ENCODE results near the gene MEG3. TPM values are rescaled to one million over a fixed set of nuclear protein-coding genes. Genes with fewer than 3 reads are reported as not detected.

MEG3 gene
- total RNA-seq, 1 experiment from 2014 or later = not detected

DNA sequence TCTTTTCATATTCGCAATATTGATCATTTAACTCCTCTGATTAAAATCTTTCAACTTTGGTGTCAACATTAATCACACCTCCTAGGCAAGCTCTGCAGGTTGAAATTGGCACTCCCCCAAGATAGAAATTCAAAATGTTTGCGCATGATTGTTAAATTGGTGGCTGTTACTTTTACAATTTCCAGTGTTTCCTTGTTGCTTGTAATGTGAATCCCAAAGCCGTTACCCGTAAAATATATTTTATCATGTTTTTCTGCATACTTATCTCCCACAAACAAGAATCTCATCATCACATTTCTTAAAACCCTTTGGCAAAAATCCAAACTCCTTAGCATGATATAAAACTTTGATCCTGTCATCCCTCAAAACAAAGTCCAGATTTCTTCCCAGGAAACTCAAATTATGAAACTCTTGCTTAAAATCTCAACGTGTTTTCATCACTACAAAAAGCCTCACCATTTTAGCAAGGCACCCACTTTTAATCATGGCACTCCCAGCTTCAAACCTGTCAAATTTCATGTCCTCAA, 62.9 kb downstream of the MEG3 start:
- intact Hi-C loops (cut with micrococcal nuclease; ENCODE audit: unreplicated experiment) = no loop called here
- no peak for TF ChIP-seq EZH2 (IDR thresholded peaks at IDR 0.05; ENCODE audit: low read depth)
- TF ChIP-seq, protein P1, sequence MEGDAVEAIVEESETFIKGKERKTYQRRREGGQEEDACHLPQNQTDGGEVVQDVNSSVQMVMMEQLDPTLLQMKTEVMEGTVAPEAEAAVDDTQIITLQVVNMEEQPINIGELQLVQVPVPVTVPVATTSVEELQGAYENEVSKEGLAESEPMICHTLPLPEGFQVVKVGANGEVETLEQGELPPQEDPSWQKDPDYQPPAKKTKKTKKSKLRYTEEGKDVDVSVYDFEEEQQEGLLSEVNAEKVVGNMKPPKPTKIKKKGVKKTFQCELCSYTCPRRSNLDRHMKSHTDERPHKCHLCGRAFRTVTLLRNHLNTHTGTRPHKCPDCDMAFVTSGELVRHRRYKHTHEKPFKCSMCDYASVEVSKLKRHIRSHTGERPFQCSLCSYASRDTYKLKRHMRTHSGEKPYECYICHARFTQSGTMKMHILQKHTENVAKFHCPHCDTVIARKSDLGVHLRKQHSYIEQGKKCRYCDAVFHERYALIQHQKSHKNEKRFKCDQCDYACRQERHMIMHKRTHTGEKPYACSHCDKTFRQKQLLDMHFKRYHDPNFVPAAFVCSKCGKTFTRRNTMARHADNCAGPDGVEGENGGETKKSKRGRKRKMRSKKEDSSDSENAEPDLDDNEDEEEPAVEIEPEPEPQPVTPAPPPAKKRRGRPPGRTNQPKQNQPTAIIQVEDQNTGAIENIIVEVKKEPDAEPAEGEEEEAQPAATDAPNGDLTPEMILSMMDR (conservative IDR thresholded peaks at IDR 0.05) = no peak
- no TSS peak for BruUV-seq (replicated peaks)
- H3K27ac ChIP-seq = no peak overlapping the region
- no peaks in the 10 kb centered on the region for H3K9me2 ChIP-seq (ENCODE audit: insufficient read depth)
- H3K36me3 ChIP-seq (ENCODE audit: low read depth) = no peaks in the 10 kb centered on the region
- DNase-seq = no peak
- ChIA-PET CTCF (no interaction called here), POLR2A (ENCODE audit: unreplicated experiment) (no interaction called here)
- H3K4me2 ChIP-seq = no peak overlapping the region
- no peaks in the 10 kb centered on the region for H3K4me1 ChIP-seq (replicated peaks; ENCODE audit: insufficient read depth)
- peaks cover 72% of the 10 kb centered on the region for H3K27me3 ChIP-seq (ENCODE audit: insufficient read depth, low read depth)
- H2AFZ ChIP-seq = no peak overlapping the region
- H3K79me2 ChIP-seq (ENCODE audit: low read depth) = no peaks in the 10 kb centered on the region
- H3F3A ChIP-seq (ENCODE audit: insufficient read depth, low read depth) = no peaks in the 10 kb centered on the region
- H3K9me3 ChIP-seq (ENCODE audit: insufficient read depth, low read depth) = no peaks in the 10 kb centered on the region
- no peaks in the 10 kb centered on the region for H4K20me1 ChIP-seq (ENCODE audit: insufficient read depth)
- no peak overlapping the region for H3K4me3 ChIP-seq

DNA sequence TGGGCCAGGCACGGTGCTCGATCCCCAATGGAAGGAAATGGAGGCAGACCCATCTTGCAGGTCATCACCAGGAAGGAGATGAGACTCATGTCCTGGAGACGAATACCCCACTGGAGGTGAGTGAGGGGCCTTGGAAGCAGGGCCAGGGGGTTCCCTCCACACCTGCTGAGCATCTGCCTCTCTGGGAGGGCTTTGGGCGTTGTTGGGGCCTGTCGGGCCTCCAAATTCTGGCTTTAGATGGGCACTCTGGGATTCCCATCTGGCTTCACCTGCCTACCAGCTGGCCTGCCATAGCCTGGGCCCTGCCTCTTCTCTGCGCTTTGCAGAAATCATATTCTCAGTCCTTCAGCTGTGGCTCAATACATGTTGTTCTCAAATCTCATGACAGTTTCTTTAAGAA, 63.7 kb downstream of the MEG3 start:
- intact Hi-C loops (cut with micrococcal nuclease; ENCODE audit: unreplicated experiment) = no loop called here
- Histone ChIP-seq H3K36me3 (ENCODE audit: low read depth) (no peaks in the 10 kb centered on the region), H3K4me2 (no peak overlapping the region), H3K9me2 (ENCODE audit: insufficient read depth) (no peaks in the 10 kb centered on the region), H3K9me3 (ENCODE audit: insufficient read depth, low read depth) (no peaks in the 10 kb centered on the region), H2AFZ (no peak overlapping the region), H3K79me2 (ENCODE audit: low read depth) (no peaks in the 10 kb centered on the region), H3K4me1 (replicated peaks; ENCODE audit: insufficient read depth) (no peaks in the 10 kb centered on the region), H3F3A (ENCODE audit: insufficient read depth, low read depth) (no peaks in the 10 kb centered on the region), H3K27ac (no peak overlapping the region), H4K20me1 (ENCODE audit: insufficient read depth) (no peaks in the 10 kb centered on the region), H3K4me3 (no peak overlapping the region), H3K27me3 (ENCODE audit: insufficient read depth, low read depth) (peaks cover 64% of the 10 kb centered on the region)
- no peak for DNase-seq
- no TSS peak for BruUV-seq (replicated peaks)
- POLR2A ChIA-PET (ENCODE audit: unreplicated experiment) = no interaction called here
- CTCF ChIA-PET = no interaction called here
- TF ChIP-seq, protein P1 (conservative IDR thresholded peaks at IDR 0.05) = no peak
- TF ChIP-seq EZH2 (IDR thresholded peaks at IDR 0.05; ENCODE audit: low read depth) = no peak

DNA sequence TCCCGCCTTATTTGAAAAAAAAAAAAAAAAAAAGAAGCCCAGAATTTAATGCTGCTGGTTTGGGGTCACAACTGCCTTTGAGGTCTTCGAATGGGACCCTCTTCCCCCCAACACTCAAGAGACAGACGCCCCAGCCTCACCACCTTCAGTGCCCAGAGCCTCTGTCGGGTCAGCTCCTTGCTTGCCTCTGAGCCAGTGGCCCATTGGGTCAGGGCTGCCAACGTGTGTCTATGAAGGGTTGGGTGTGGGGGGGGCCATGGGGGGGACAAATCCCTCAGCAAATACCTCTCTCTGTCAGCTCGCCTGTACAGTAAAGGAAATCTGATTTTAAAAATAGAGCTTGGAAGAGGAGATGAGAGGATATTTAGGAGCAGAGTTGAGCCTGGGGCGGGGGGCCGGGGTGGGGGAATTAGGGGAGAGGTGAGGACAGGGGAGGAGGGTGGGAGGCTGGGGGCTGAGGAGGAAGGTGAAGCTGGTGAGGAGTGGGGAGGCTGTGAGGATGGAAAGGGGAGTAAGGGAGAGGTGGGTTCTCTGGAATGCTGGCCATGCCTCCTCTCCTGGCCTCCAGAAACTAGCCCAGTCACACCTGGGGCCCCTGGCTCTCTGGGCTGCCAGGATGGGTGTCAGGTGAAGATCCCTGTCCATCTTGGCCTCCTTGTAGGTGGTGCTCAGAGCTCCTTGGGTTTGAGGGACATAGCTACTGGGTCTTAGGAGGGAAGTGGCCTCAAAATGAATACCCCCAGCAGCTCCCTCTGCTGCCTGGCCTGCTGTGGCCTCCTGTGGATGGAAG, 64.3 kb downstream of the MEG3 start:
- Histone ChIP-seq H3K9me3 (ENCODE audit: insufficient read depth, low read depth) (no peaks in the 10 kb centered on the region), H3K4me3 (no peak overlapping the region), H3K27me3 (ENCODE audit: insufficient read depth, low read depth) (peaks cover 62% of the 10 kb centered on the region), H2AFZ (no peak overlapping the region), H3K27ac (no peak overlapping the region), H4K20me1 (ENCODE audit: insufficient read depth) (no peaks in the 10 kb centered on the region), H3K4me1 (replicated peaks; ENCODE audit: insufficient read depth) (no peaks in the 10 kb centered on the region), H3K4me2 (no peak overlapping the region), H3K79me2 (ENCODE audit: low read depth) (no peaks in the 10 kb centered on the region), H3K36me3 (ENCODE audit: low read depth) (no peaks in the 10 kb centered on the region), H3K9me2 (ENCODE audit: insufficient read depth) (no peaks in the 10 kb centered on the region), H3F3A (ENCODE audit: insufficient read depth, low read depth) (no peaks in the 10 kb centered on the region)
- no peak for TF ChIP-seq EZH2 (IDR thresholded peaks at IDR 0.05; ENCODE audit: low read depth)
- TF ChIP-seq, protein P1 (conservative IDR thresholded peaks at IDR 0.05) = no peak
- intact Hi-C loops (cut with micrococcal nuclease; ENCODE audit: unreplicated experiment) = no loop called here
- POLR2A ChIA-PET (ENCODE audit: unreplicated experiment) = no interaction called here
- no peak for DNase-seq
- BruUV-seq (replicated peaks) = no TSS peak
- CTCF ChIA-PET = no interaction called here

All from PC-9 (cell line).